ENCODE data around the gene REN.

Gene REN

DNA sequence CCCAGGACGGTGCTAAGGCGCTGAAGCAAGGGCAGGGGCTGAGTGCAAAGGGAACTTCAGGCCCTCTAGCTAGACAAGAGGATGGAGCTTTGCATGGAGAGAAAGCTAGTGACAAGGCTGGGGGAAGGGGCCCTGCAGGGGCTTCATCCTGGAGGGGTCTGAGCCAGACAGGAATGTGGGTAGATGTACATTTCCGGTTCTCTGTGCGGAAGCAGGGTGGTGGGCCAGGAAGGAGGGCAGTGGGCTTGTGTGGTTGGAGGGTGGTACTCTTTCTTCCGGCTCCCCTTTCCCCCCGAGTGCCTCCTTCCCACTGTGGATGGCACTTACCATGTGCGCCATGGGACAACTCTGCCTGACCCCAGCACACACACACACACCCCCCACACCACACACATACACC, 28.6 kb upstream of the REN start:
- Histone ChIP-seq H3K36me3 (no peaks in the 10 kb centered on the region), H3K27me3 (peaks cover 0 to 80% of the 10 kb centered on the region in 2 donors), H3K4me1 (peaks cover 0 to 8% (median 4%) of the 10 kb centered on the region in 4 donors), H3K4me3 (no peak overlapping the region), H3K9me3 (no peaks in the 10 kb centered on the region), H3K27ac (no peak overlapping the region)
- no peak for DNase-seq
- intact Hi-C loops (cut with DNase I; ENCODE audit: low total_unique reads), result no loop called here
- TF ChIP-seq CTCF (IDR thresholded peaks at IDR 0.05), result no peak

DNA sequence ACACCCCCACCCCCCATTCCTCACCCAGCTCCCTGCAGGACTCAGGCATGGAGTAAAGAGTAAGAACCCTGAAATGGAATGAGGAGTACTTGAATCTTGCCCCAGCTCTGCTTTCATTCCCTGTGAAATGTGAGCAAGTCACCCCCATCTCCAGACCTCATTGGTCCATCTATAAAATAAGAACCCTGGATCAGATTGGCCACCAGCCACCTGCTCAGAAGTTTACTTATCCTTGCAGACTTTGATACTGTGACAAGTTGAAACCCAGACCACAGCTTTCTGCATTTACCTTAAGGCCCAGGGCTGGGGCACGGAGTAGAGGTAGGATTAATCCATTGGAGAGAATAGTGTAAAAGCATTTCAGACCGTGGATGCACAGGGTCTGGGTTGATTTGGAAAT, 27.9 kb upstream of the REN start:
- intact Hi-C loops (cut with DNase I; ENCODE audit: low total_unique reads), result no loop called here
- DNase-seq, result no peak
- Histone ChIP-seq H3K4me1 (peaks cover 0 to 8% (median 4%) of the 10 kb centered on the region in 4 donors), H3K9me3 (no peaks in the 10 kb centered on the region), H3K4me3 (no peak overlapping the region), H3K27me3 (peaks cover 0 to 79% of the 10 kb centered on the region in 2 donors), H3K27ac (no peak overlapping the region), H3K36me3 (no peaks in the 10 kb centered on the region)
- TF ChIP-seq CTCF (IDR thresholded peaks at IDR 0.05), result no peak

DNA sequence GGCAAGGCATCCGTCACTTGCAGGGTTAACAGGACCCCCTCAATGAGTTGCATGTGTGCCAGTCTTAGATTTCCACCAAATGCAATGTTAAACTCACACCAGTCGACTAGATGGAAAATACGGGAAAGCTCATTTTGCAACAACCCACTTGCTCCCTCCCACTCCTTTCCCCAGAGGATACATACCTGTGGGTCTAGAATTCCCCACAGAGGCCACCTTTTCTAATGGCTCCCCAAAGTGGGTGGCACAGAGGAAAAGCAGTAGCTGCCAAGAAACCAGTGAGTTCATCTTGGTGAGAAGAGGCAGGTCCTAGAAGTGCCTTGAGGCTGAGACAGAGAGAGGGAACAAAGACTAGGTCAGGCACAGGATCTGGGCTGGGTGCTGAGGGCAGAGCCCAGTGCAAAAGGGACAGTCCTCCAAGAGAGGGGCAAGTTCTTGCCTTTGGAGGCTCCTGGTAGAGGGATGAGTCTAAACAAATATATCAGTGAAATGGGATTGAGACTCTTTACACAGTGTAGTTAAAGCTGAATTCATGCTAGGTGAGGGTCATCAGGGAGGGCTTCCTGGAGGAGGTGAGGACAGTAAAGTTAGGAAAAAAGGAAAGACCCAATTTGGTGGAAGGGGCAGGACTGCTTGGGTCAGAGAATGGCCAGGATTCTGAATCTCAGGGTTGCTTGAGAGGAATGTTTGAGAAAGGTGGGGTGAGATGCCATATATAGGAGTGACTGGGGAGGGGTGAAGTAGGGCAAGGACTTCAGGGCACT, 26.6 kb upstream of the REN start:
- Histone ChIP-seq H3K36me3 (no peaks in the 10 kb centered on the region), H3K27me3 (peaks cover 0 to 80% of the 10 kb centered on the region in 2 donors), H3K4me3 (no peak overlapping the region), H3K4me1 (peaks cover 0 to 8% (median 4%) of the 10 kb centered on the region in 4 donors), H3K27ac (no peak overlapping the region), H3K9me3 (no peaks in the 10 kb centered on the region)
- intact Hi-C loops (cut with DNase I; ENCODE audit: low total_unique reads), result no loop called here
- TF ChIP-seq CTCF (IDR thresholded peaks at IDR 0.05), result no peak
- no peak for DNase-seq

DNA sequence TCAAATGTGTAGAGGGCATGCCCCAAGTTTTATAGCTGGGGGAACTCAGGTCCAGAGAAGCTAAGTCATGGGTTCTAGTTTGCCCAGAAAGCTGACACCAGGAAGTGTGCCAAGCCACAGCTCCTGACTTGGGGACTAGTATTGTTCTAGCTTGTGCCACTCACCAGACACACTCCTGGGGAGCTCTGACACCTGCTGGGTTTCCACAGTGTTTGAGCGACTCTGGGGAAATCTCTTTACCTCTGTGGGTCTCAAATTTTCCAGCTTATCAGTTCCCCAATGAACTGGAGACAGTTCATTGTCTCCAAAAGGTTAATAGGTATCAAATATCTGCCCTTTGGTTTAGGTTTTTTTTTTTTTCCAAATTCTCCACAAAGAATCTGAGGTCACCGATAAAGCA, 25.9 kb upstream of the REN start:
- no peak for DNase-seq
- Histone ChIP-seq H3K27me3 (peaks cover 0 to 81% of the 10 kb centered on the region in 2 donors), H3K36me3 (no peaks in the 10 kb centered on the region), H3K9me3 (no peaks in the 10 kb centered on the region), H3K4me3 (no peak overlapping the region), H3K27ac (no peak overlapping the region), H3K4me1 (peaks cover 0 to 8% (median 4%) of the 10 kb centered on the region in 4 donors)
- intact Hi-C loops (cut with DNase I; ENCODE audit: low total_unique reads), result no loop called here
- TF ChIP-seq CTCF (IDR thresholded peaks at IDR 0.05), result no peak

DNA sequence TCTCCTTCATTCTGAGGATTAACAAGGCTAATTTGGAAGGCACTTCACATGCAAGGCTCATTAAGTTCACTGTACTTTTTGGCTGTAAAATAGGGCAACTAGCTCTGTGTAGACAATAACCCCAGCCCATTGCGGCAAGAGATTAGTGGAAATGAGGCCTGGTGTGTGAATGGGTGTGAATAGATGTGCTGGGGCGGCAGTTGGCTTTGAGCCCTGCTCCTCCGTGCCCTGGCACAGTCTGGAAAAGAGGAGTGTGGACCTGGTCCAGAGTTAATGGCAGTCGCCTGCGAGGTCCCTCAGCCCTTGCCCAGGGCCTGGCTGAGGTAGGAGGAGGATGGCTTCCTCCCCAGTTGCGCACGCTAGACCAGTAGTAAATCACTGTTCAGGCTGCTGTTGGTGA, 25.3 kb upstream of the REN start:
- H3K4me3 ChIP-seq, result no peak overlapping the region
- intact Hi-C loops (cut with DNase I; ENCODE audit: low total_unique reads), result no loop called here
- H3K36me3 ChIP-seq, result no peaks in the 10 kb centered on the region
- DNase-seq, result no peak
- H3K4me1 ChIP-seq, result peaks cover 0 to 8% (median 4%) of the 10 kb centered on the region in 4 donors
- H3K27me3 ChIP-seq, result peaks cover 0 to 81% of the 10 kb centered on the region in 2 donors
- H3K9me3 ChIP-seq, result no peaks in the 10 kb centered on the region
- no peak overlapping the region for H3K27ac ChIP-seq
- TF ChIP-seq CTCF (IDR thresholded peaks at IDR 0.05), result no peak
